ENCODE data around the gene BEAN1.

- TF ChIP-seq CTCF (conservative IDR thresholded peaks at IDR 0.05; ENCODE audit: low read depth, low read length), result no peak
- no peak for TF ChIP-seq EZH2phosphoT487 (IDR thresholded peaks at IDR 0.05; ENCODE audit: borderline replicate concordance, low read length)
- TF ChIP-seq EZH2 (IDR thresholded peaks at IDR 0.05; ENCODE audit: low read length, unreplicated experiment), result no peak
Measured at GRCh38 chr16:66377324-66377723, 49.8 kb upstream of the BEAN1 start.

Data from PC-3 (cell line).